SK-N-SH treated with all-trans-retinoic acid at 6 μM for 48 hours (cell line): Measurements from ENCODE around the gene GARS1.

Source experiments
- CSDC2 ChIP-seq: fragments of 250-450 bp; sonication (Bioruptor Pico); IDR thresholded peaks from 2 replicates; pipeline ENCODE4 v1.5.0; 2020; ENCODE audit warnings: mild to moderate bottlenecking, moderate library complexity
- ISL1 ChIP-seq: fragments of 250-450 bp; sonication (Bioruptor Pico); IDR thresholded peaks from 2 replicates; pipeline ENCODE4 v2.1.2; 2022; ENCODE audit warnings: mild to moderate bottlenecking, moderate library complexity
- TOX ChIP-seq: fragments of 250-450 bp; sonication (Bioruptor Pico); IDR thresholded peaks from 2 replicates; pipeline ENCODE4 v1.8.0; 2021; ENCODE audit warnings: mild to moderate bottlenecking, moderate library complexity, borderline replicate concordance
- ZFP30 ChIP-seq: fragments of 450-650 bp; formaldehyde crosslinking; IDR thresholded peaks from 2 replicates; pipeline ENCODE4 v1.5.0; 2022; ENCODE audit warnings: mild to moderate bottlenecking, moderate library complexity
- TF ChIP-seq, protein P1 (sequence below): fragments of 250-450 bp; sonication (Bioruptor Pico); IDR thresholded peaks from 2 replicates; pipeline ENCODE4 v1.8.0; 2020; ENCODE audit warnings: mild to moderate bottlenecking, moderate library complexity, borderline replicate concordance

DNA sequence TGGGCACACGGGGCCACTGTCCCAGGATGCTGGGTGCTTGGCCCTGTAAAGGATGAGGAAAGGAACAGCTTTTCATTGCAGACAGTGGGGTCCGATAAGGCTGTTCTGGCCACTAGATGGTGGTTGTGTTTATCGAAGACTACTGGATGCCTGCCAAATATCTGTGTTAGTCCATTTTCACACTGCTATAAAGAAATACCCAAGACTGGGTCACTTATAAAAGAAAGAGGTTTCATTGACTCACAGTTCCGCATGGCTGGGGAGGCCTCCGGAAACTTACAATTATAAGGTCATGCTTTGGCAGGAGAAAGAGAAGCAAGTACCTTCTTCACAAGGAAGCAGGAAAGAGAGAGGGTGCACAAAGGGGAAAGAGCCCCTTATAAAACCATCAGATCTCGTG, 32.2 kb upstream of the GARS1 start:
- TF ChIP-seq, protein P1, sequence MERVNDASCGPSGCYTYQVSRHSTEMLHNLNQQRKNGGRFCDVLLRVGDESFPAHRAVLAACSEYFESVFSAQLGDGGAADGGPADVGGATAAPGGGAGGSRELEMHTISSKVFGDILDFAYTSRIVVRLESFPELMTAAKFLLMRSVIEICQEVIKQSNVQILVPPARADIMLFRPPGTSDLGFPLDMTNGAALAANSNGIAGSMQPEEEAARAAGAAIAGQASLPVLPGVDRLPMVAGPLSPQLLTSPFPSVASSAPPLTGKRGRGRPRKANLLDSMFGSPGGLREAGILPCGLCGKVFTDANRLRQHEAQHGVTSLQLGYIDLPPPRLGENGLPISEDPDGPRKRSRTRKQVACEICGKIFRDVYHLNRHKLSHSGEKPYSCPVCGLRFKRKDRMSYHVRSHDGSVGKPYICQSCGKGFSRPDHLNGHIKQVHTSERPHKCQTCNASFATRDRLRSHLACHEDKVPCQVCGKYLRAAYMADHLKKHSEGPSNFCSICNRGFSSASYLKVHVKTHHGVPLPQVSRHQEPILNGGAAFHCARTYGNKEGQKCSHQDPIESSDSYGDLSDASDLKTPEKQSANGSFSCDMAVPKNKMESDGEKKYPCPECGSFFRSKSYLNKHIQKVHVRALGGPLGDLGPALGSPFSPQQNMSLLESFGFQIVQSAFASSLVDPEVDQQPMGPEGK: no peak
- TF ChIP-seq ISL1 (no peak), ZFP30 (CRISPR knock-in tag) (no peak), CSDC2 (no peak), TOX (CRISPR knock-in tag) (no peak)
